Ovary (tissue), 3 donors: Measurements from ENCODE around the gene BTBD9.

Experiments used
- EP300 ChIP-seq: sonication (generic); formaldehyde crosslinking; IDR thresholded peaks from one replicate; pipeline ENCODE4 v1.6.1; 2017; ENCODE audit warnings: antibody characterized with exemption
- POLR2A ChIP-seq: fragments of 450-650 bp; IDR thresholded peaks from one replicate; pipeline ENCODE4 v1.6.1; 2017; ENCODE audit warnings: antibody characterized with exemption, mild to moderate bottlenecking, moderate library complexity
- TF ChIP-seq, protein P1 (sequence below), 3 donors: fragments of 450-650 bp in 2 of 3; fragments of 200-600 bp in 1 of 3; IDR thresholded peaks; one replicate each; pipeline versions ENCODE4 v1.5.1 to v1.8.0; 2016 to 2022; ENCODE audit warnings: antibody characterized with exemption in 3 of 3, mild to moderate bottlenecking in 1 of 3
- donor health status: DM: no; HTN: no; CAD: no.

DNA sequence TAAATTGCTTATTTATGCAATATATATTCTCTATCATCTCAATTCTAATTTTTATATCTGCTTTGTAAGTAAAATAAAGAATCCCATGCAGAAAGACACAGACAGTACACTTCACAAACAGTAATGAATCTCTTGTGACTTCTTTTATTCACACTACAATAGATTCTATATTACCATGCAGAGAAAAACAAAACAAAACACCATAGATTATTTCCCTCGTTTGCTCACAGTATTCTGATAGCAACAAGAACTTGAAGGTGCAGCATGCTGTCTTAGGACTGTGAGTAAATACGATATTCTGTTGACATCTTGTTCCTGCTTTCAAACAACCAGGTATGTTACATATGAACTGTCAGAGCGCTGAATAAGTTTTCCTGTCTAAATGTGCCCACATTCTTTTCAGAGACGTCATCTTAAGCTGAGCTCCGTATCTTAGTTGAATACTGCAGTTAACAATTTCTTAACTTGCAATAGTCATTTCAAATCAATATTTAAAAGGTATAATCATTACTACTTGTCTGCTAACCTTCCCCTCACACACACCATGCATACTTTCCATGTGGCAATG is 140.1 kb downstream of the BTBD9 start:
- TF ChIP-seq, protein P1, sequence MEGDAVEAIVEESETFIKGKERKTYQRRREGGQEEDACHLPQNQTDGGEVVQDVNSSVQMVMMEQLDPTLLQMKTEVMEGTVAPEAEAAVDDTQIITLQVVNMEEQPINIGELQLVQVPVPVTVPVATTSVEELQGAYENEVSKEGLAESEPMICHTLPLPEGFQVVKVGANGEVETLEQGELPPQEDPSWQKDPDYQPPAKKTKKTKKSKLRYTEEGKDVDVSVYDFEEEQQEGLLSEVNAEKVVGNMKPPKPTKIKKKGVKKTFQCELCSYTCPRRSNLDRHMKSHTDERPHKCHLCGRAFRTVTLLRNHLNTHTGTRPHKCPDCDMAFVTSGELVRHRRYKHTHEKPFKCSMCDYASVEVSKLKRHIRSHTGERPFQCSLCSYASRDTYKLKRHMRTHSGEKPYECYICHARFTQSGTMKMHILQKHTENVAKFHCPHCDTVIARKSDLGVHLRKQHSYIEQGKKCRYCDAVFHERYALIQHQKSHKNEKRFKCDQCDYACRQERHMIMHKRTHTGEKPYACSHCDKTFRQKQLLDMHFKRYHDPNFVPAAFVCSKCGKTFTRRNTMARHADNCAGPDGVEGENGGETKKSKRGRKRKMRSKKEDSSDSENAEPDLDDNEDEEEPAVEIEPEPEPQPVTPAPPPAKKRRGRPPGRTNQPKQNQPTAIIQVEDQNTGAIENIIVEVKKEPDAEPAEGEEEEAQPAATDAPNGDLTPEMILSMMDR (IDR thresholded peaks at IDR 0.05): no peak
- TF ChIP-seq POLR2A (no peak), EP300 (no peak)
